ENCODE results near the gene LDLR. TPM values are rescaled to one million over a fixed set of nuclear protein-coding genes. Genes with fewer than 3 reads are reported as not detected.

The LDLR gene
- total and polyA plus RNA-seq, 3 donors from 2014 or later: 12.5 to 20.1 (median 19.0) TPM

GRCh38 chr19:11181488-11181887 is 92.2 kb downstream of the LDLR start:
- intact Hi-C loops (cut with DNase I; ENCODE audit: low total_unique reads): no loop called here
- H3K9me3 ChIP-seq: no peaks in the 10 kb centered on the region
- TF ChIP-seq CTCF (IDR thresholded peaks at IDR 0.05) (no peak), POLR2A (IDR thresholded peaks at IDR 0.05) (no peak)
- no peak overlapping the region for H3K4me3 ChIP-seq
- no peaks in the 10 kb centered on the region for H3K27me3 ChIP-seq
- H3K27ac ChIP-seq: peak overlapping the region in 1 of 2 donors; percentile 64
- 76 to 82% methylated on average over 4 of the region's 4 CpGs for WGBS, 2 donors
- DNase-seq: no peak
- H3K36me3 ChIP-seq (ENCODE audit: low read depth, missing control alignments): no peaks in the 10 kb centered on the region
- peaks cover 8% of the 10 kb centered on the region for H3K4me1 ChIP-seq

Small RNA genes lying within 50 kb of the gene (microRNA-seq; reads per million reads assigned to microRNA genes)
- gene MIR6886 (ENCODE audit: borderline number of aligned reads in 2 of 2, borderline replicate concordance in 1 of 2): 0 reads per million in 2 donors

Other genes starting within 250 kb of the LDLR start
- 10 to 100 TPM; 17.4 to 21.0 TPM for gene C19orf38, start 241.0 kb upstream of the LDLR start, total RNA-seq
- gene C19orf38, start 241.0 kb upstream of the LDLR start, polyA plus RNA-seq (ENCODE audit: insufficient read depth, low read depth, low replicate concordance): 19.3 TPM
- gene CARM1, start 217.9 kb upstream of the LDLR start, total RNA-seq: 10 to 100 TPM; 79.5 to 82.4 TPM
- gene CARM1, start 217.9 kb upstream of the LDLR start, polyA plus RNA-seq (ENCODE audit: insufficient read depth, low read depth, low replicate concordance): 110 TPM
- 100 to 1,000 TPM in 1 of 2 donors, 10 to 100 TPM in 1; 95.3 to 106 TPM for gene YIPF2, start 160.8 kb upstream of the LDLR start, total RNA-seq
- 143 TPM for gene YIPF2, start 160.8 kb upstream of the LDLR start, polyA plus RNA-seq (ENCODE audit: insufficient read depth, low read depth, low replicate concordance)
- gene TIMM29, start 160.7 kb upstream of the LDLR start, total RNA-seq: 10 to 100 TPM; 40.9 to 45.7 TPM
- gene TIMM29, start 160.7 kb upstream of the LDLR start, polyA plus RNA-seq (ENCODE audit: insufficient read depth, low read depth, low replicate concordance): 20.2 TPM
- gene SMARCA4, start 128.4 kb upstream of the LDLR start, total RNA-seq: 100 to 1,000 TPM; 180 to 188 TPM
- gene SMARCA4, start 128.4 kb upstream of the LDLR start, polyA plus RNA-seq (ENCODE audit: insufficient read depth, low read depth, low replicate concordance): 141 TPM
- gene SPC24, start 66.3 kb downstream of the LDLR start, total RNA-seq: 1 to 10 TPM; 7.1 to 7.4 TPM
- 5.4 TPM for gene SPC24, start 66.3 kb downstream of the LDLR start, polyA plus RNA-seq (ENCODE audit: insufficient read depth, low read depth, low replicate concordance)
- 100 to 1,000 TPM in 1 of 2 donors, 10 to 100 TPM in 1; 98.9 to 161 TPM for gene KANK2, start 108.1 kb downstream of the LDLR start, total RNA-seq
- 77.7 TPM for gene KANK2, start 108.1 kb downstream of the LDLR start, polyA plus RNA-seq (ENCODE audit: insufficient read depth, low read depth, low replicate concordance)
- not detected for gene ANGPTL8, start 150.2 kb downstream of the LDLR start, total RNA-seq
- not detected for gene ANGPTL8, start 150.2 kb downstream of the LDLR start, polyA plus RNA-seq (ENCODE audit: insufficient read depth, low read depth, low replicate concordance)
- gene DOCK6, start 173.1 kb downstream of the LDLR start, total RNA-seq: 10 to 100 TPM; 32.5 to 45.0 TPM
- gene DOCK6, start 173.1 kb downstream of the LDLR start, polyA plus RNA-seq (ENCODE audit: insufficient read depth, low read depth, low replicate concordance): 18.4 TPM
- gene TSPAN16, start 206.7 kb downstream of the LDLR start, total RNA-seq: 100 to 1,000 TPM in 1 of 2 donors, 10 to 100 TPM in 1; 42.5 to 137 TPM
- 180 TPM for gene TSPAN16, start 206.7 kb downstream of the LDLR start, polyA plus RNA-seq (ENCODE audit: insufficient read depth, low read depth, low replicate concordance)